Fibroblast of gingiva (primary cell): ENCODE results near the gene MGAT5.
"Not testable (repeated sequence)": the region's sequence is repeated elsewhere in the genome, so short reads cannot be mapped to it uniquely, and the experiment has no call there.

Source experiments
- DNase-seq: peaks from one replicate; pipeline ENCODE4 v3.0.0-alpha.2; 2011; ENCODE audit warnings: low read depth

MGAT5 gene

GRCh38 chr2:134279417-134279816, 25.5 kb downstream of the MGAT5 start:
- DNase-seq: no peak

DNA sequence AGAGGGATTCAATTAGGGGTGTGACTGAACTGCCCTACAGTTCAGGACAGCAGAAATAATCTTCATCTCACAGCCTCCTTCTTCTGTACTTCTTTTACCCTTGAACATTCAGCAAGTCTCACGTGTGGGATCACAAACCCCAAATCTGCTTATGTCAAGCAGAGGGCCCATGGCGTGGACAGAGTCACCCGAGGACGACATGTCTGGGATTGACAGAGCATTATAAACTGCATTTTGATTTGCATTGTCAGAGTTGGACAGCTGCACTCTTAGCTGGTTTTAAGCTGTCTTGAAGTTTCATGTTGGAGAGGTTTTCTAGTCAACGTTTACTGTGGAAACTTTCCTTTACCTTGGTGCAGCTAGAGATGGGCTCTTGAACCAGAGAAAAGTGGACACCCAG, 26.4 kb downstream of the MGAT5 start:
- DNase-seq: no peak

DNA sequence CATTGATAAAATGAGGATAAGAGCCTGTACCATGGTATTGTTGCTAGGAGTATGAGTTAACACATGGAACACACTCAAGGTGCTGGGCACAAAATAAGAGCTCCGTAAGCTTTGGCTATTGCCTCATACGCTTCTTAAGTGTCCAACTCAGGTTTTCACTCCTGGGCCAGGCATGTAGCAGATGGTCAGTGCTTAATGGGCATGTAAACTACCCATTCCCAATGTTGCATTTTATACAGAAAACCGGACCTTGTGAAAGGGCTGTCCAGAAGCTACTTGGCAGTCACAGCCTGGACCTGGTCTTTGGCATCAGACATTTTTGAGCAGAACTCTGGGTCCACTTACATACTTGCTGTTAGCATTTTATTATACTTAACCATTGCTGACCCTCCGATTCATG, 26.9 kb downstream of the MGAT5 start:
- DNase-seq: no peak

DNA sequence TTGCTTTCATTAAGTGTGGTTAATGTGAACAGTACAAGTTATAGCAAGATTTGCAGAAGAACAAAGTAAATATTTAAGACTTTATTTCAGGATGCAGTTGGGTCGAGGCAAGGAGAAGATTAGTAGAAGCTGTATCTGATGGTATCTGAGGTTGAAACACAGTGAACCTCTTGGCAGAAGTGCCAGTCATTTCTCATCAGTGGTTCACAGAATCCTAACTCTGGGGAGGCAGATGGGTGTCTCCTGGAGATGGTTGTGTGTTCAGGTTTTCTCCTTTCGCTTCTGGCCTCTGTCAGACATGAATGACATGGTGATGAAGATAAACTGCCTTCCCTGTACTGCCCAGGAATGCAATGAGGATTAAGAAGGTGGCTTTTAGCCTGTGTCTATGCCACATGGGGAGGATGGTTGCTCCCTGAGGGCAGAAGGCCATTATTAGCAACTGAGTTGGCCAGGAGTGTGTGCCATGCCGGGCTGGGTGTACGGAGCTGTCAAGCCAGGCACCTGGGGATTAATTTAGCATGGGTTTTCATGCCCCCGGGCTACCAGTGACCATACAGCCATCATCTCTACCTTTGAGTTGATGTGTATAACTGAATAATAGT, 28.0 kb downstream of the MGAT5 start:
- DNase-seq: no peak

DNA sequence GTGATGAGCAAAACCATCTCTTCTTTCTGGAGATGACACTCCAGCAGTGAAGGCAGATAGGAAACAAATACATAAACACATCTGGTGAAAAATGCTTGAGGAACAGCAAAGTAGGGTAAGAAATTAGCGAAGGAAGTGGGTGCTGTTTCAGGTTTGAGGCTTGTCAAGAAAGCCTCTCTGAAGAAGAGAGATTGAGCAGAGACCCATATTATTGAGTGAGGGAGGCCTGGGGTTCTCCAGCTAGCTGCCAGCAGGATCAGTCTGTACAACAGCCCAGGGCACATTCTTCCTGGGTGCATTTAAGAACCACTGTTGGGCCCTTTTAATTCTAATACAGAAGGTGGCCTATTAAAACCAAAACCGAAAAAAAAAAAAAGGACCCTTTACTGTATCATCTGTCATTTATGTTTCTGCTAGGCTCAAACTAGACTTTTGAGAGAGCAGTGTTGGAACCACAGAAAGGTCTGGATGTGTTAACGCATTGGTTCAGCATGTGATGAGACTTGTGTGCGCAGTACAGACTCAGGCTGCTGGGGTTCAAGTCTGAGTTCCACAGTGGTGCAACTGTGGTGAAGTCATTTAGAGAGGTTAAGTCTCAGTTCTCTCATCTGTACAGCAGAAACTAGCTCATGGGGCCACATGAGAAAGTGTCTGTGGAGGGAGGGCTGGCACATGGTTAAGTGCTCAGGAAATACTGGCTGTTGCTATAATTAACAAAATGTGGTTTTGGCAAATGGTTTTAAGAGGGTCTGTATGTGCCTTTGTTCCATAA, 28.9 kb downstream of the MGAT5 start:
- no peak for DNase-seq

DNA sequence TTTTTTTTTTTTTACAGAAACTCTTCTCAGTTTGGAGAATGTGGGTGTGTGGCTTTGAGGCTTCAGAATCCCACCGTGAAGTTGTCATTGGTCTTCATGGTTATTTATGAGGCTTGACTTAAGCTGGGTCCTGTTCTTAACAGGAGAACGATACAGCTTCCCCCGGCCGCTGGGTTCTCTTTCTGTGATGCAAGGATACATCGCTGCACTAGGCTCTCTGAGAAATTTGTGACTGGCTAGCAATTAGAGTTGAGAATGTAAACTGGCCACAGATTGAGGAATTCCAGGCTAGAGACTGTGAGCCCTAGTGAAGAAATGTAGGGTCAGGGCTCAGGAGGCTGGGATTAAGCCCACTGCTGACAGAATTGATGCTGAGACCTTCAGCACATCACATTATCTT, 29.8 kb downstream of the MGAT5 start:
- DNase-seq: no peak

DNA sequence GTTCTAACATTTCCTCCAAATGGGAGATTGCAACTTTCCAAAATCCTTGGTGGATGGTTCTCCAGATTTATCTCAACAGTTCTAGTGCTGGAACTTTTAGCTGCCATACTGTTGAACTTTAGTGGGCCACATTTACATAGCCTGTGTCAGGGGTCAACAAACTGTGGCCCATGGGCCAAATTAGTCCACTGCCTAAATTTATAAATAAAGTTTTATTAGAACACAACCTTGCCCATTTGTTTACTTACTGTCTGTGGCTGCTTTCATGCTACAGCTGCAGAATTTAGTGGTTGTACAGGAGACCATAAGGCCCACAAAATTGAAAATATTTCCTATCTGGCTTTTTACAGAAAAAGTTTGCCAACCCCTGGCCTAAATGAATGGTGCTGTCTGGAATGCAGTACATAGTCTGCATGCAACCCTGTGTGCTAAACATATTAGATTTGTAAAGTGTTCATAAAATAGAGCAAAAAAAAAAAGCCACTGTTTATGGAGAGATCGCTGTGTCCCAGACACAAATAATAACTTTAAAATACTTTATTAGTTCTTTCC, 30.3 kb downstream of the MGAT5 start:
- peak; percentile 25 for DNase-seq

- no peak for DNase-seq
These were observed 33.5 kb downstream of the MGAT5 start for GRCh38 chr2:134287323-134287722.

- no peak for DNase-seq
These were observed 34.9 kb downstream of the MGAT5 start for GRCh38 chr2:134288814-134289213.

- no peak for DNase-seq
These were observed 35.4 kb downstream of the MGAT5 start for GRCh38 chr2:134289225-134289624.

GRCh38 chr2:134290358-134290757, 36.5 kb downstream of the MGAT5 start:
- DNase-seq: no peak

GRCh38 chr2:134292514-134292913, 38.6 kb downstream of the MGAT5 start:
- no peak for DNase-seq

GRCh38 chr2:134293719-134294537, 40.1 kb downstream of the MGAT5 start:
- DNase-seq: no peak

DNA sequence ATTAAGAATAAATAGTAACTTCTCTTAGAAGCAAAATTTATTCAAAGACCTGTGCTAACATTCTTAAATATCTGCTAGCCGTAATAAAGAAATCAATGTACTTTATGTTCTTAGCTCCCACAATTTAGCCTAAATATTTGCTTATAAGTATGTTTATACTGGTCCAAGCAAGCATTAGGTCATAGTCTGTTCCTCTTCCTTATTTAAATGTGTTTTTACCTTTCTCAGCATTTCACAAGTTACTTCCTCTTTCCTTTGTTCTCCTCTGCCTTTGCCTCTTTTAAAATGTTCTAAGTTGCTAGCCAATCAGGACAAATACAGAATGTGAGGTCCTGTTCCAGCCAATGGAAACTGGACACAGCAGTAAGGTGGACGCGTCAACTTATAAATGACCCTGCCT, 40.7 kb downstream of the MGAT5 start:
- DNase-seq: not testable (repeated sequence)

DNA sequence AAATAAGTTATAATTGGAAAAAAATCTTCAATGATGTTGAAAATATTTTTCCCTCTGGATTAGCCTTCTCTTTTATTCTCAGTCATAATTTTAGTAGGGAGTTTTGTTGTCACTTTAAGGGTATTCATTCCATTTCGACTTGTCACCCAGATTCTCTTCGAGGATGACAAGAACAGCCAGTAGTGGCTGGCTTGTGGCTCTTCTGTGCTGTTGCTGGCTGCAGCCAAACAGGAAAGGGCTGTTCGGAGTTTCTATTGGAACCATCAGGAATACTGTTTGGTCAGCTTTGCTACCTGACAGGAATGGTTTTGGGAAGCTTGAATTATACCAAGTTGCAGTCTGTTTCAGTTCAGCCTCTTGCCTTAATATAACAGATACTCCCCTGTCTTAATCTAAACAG, 41.6 kb downstream of the MGAT5 start:
- DNase-seq: no peak

GRCh38 chr2:134296301-134296700, 42.4 kb downstream of the MGAT5 start:
- no peak for DNase-seq

DNA sequence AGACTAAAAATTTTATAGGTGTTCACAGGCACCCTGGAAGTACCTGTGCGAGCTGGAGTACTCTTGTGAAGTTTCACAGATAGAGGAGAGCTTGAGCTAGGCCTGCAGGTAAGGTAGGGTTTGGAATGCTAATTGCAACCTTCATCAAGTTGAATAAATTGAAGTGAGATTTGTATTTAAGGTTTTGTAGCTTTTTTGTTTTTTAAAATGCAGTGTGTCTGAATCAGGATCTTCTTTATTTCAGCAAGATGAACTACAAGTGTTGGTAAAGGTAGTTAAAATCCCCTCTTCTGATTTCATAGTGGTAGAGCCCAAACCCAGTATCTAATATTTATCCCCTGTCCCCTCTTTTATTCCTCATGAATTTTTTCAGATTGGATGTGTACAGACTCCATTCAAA, 45.5 kb downstream of the MGAT5 start:
- no peak for DNase-seq

DNA sequence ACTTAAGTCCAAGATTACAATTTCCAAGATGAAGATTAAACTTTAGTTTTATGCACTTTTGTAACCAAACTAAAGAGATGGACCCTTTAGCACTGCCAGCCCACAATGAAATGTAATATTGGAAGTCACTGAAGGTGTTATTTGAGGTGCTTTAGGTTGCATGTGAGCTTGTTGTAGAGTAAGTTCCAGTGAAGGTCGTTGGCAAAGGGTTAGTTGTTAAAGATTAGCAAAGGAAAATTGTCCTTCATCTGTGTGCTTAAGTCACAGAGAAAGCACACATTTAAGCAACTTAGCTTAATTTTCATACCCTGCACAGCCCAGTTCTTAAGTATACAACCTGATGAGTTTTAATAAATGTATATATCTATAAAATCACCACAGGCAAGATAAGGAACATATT, 46.7 kb downstream of the MGAT5 start:
- no peak for DNase-seq

- peak; percentile 11 for DNase-seq
These were observed 47.4 kb downstream of the MGAT5 start for GRCh38 chr2:134301099-134301927.

DNA sequence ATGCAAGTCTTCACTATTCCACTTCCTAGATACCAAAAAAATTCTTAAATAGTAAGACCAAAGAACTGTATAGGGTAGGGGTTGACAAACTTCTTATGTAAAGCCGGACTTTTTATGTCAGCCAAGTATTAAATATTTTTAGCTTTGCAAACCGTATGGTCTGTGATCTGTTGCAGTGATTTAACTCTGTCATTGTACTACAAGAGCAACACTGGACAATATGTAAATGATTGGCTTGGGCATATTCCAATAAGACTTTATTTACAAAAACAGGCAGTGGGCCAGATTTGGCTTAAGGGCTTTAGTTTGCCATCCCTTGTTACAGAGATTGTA, 48.0 kb downstream of the MGAT5 start:
- DNase-seq: no peak

GRCh38 chr2:134304394-134305108, 50.7 kb downstream of the MGAT5 start:
- no peak for DNase-seq
